ENCODE results near the gene SRGN. TPM values are rescaled to one million over a fixed set of nuclear protein-coding genes. Genes with fewer than 3 reads are reported as not detected.
A peak's percentile ranks its signal among the peaks of the same experiment; 100 is the strongest.

SRGN gene
- total RNA-seq, 1 donor from 2014 or later: 29.1 TPM

GRCh38 chr10:69089638-69090599 is 2.0 kb downstream of the SRGN start:
- DNase-seq (ENCODE audit: low spot score) (no peak), ATAC-seq (no peak)

GRCh38 chr10:69090685-69091084 is 2.8 kb downstream of the SRGN start:
- DNase-seq (ENCODE audit: low spot score) (no peak), ATAC-seq (no peak)

- ATAC-seq: no peak
- no peak for DNase-seq (ENCODE audit: low spot score)
Observed at GRCh38 chr10:69091143-69091651, 3.3 kb downstream of the SRGN start.

- DNase-seq (ENCODE audit: low spot score): peak; percentile 65
- peak; percentile 94 for ATAC-seq
Observed at GRCh38 chr10:69092959-69093850, 5.3 kb downstream of the SRGN start.

GRCh38 chr10:69093933-69094332 is 6.0 kb downstream of the SRGN start:
- DNase-seq (ENCODE audit: low spot score) (no peak), ATAC-seq (peak; percentile 45)

- ATAC-seq (no peak), DNase-seq (ENCODE audit: low spot score) (no peak)
Observed at GRCh38 chr10:69096045-69096444, 8.1 kb downstream of the SRGN start.

- no peak for ATAC-seq
- DNase-seq (ENCODE audit: low spot score): no peak
Observed at GRCh38 chr10:69097729-69098128, 9.8 kb downstream of the SRGN start.

GRCh38 chr10:69100136-69100872 is 12.4 kb downstream of the SRGN start:
- DNase-seq (ENCODE audit: low spot score): no peak
- no peak for ATAC-seq

- ATAC-seq (no peak), DNase-seq (ENCODE audit: low spot score) (peak; percentile 18)
Observed at GRCh38 chr10:69101451-69102095, 13.7 kb downstream of the SRGN start.

GRCh38 chr10:69102440-69102839 is 14.5 kb downstream of the SRGN start:
- ATAC-seq: no peak
- DNase-seq (ENCODE audit: low spot score): no peak

GRCh38 chr10:69103784-69104183 is 15.9 kb downstream of the SRGN start:
- DNase-seq (ENCODE audit: low spot score): peak; percentile 22
- no peak for ATAC-seq

- peak; percentile 7 for DNase-seq (ENCODE audit: low spot score)
- ATAC-seq: no peak
Observed at GRCh38 chr10:69104994-69105790, 17.3 kb downstream of the SRGN start.

- DNase-seq (ENCODE audit: low spot score): peak; percentile 22
- no peak for ATAC-seq
Observed at GRCh38 chr10:69107176-69107490, 19.2 kb downstream of the SRGN start.

GRCh38 chr10:69107699-69108098 is 19.8 kb downstream of the SRGN start:
- DNase-seq (ENCODE audit: low spot score) (peak; percentile 23), ATAC-seq (no peak)

- ATAC-seq (no peak), DNase-seq (ENCODE audit: low spot score) (no peak)
Observed at GRCh38 chr10:69119896-69120295, 32.0 kb downstream of the SRGN start.

- ATAC-seq: peak; percentile 49
- DNase-seq (ENCODE audit: low spot score): no peak
Observed at GRCh38 chr10:69123306-69123746, 35.4 kb downstream of the SRGN start.

- peak; percentile 95 for ATAC-seq
Observed at GRCh38 chr10:69123747-69124562, 36.1 kb downstream of the SRGN start, which contains the start of gene VPS26A. TSS of gene VPS26A (plus strand) at chr10:69124178. CDS start at chr10:69124278, 100 bp downstream.

GRCh38 chr10:69124563-69125268 is 36.8 kb downstream of the SRGN start:
- DNase-seq (ENCODE audit: low spot score) (peak; percentile 54), ATAC-seq (peak; percentile 42)

More at GRCh38 chr10:69123747-69124562, 36.1 kb downstream of the SRGN start, which contains the start of gene VPS26A:
- DNase-seq (ENCODE audit: low spot score): peak; percentile 99

All from left lobe of liver (tissue), 2 donors.